Activated CD4-positive, alpha-beta T cell treated with anti-CD3 and anti-CD28 coated beads for 1 hour (primary cell): ENCODE results near the gene C1QTNF9.
"Not testable (repeated sequence)": the region's sequence is repeated elsewhere in the genome, so short reads cannot be mapped to it uniquely, and the experiment has no call there.

Source experiments
- DNase-seq: peaks from one replicate; pipeline ENCODE4 v3.0.0-alpha.2; 2020

C1QTNF9 gene

DNA sequence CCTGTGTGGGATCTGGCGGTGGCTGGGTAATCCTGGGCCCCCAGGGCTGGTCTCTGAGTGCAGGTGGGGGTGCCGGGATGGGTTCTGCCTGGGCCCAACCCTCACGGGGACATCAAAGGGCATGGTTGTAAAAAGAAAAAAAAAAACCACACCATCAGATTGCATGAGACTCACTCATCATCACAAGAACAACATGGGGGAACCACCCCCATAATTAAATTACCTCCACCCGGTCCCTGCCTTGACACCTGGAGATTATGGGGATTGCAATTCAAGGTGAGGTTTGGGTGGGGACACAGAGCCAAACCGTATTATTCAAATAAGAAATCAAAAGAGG lies 14.3 kb downstream of the C1QTNF9 start:
- DNase-seq, result no peak

DNA sequence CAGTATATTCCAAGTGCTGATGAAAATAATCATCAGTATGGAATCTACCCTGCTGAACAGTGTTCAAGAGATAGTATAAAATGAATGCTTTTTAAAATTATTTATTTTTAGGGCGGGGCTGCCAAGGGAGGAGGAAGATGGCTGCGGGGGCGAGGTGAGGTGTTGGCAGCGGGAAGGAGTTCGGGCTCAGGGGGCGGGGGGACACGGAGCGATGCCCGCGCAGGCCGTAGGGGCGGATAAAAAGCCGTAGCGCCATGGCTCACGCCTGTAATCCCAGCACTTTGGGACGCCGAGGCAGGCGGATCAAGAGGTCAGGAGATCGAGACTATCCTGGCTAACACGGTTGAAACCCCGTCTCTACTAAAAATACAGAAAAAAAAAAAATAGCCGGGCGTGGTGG lies 18.2 kb downstream of the C1QTNF9 start:
- not testable (repeated sequence) for DNase-seq

DNA sequence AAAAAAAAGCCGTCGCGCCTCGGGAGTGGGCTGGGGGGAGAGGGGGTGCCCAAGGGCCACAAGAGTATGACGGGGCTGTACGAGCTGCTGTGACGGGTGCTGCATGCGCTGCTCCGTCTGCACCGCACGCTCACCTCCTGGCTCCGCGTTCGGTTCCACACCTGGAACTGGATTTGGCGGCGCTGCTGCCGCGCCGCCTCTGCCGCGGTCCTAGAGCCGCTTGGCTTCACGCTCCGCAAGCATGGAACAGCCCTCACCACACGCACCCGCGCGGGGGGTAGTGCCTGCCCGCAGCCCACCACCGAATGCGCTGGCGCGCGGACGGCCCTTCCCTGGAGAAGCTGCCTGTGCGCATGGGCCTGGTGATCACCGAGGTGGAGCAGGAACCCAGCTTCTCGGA lies 18.8 kb downstream of the C1QTNF9 start:
- no peak for DNase-seq

DNA sequence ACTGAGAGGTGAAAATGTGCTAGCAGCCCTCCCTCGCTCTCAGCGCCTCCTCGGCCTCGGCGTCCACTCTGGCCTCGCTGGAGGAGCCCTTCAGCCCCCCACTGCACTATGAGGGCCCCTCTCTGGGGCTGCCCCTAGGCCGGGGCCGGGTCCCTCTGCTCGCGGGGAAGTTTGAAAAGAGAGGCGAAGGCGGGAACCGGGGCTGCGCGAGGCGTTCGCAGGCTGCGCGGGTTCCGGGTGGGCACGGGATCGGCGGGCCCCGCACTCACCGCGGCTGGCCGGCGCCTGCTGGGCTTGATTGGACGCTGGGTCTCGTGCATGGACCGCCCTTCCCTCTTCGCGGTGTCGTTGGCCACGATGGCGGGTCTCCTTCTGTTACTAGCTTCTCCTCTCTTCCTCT lies 29.3 kb downstream of the C1QTNF9 start:
- DNase-seq, result no peak

DNA sequence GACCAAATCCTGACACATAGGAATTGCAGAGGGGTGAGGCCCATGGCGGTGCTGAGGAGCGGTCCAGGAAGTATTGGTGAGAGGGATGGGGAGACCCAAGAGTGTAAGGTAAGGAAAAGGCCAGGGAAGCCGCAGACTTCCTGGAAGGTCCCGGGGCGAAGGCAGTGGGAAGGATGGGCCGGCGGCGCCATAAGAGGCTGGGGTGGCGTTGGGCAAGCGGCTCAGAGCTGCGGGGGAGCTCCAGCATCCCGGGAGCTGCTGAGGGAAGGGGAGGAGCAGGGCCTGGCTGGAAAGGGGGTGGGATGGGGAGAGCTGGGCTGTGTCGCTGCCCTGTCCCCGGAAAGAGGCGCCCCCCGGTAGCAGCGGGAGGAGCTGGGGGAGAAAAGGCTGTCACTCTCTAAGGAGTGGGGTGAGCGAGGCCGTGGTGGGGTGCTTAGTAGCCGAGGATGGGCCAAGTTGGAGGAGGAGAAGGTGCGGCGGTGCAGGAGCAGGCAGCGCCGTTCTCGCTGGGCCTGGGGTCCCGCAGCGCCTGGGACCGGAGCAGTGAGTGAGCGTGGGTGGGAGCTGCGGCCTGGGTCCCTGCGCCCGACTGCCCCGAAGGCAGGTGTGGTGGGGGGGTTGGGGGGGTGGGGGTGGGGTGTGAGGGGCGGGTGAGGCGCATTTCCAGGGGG lies 30.7 kb downstream of the C1QTNF9 start:
- DNase-seq, result no peak

DNA sequence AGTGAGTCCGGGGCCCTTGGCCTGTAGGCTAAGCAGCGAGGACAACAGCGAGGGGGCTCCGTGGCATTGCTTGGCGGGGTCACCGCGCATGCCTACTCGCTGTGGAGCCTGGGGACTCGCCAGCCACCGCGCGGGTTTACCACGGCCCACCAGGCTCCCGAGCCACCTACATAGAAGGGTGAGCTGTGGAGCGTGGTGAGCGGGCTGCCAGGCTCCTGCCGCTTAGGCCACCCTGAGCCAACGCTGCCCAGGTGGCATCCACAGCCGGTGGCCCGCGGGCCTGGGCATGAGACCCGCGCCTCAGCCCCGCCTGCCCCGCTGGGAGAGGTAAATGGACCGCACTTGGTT lies 31.2 kb downstream of the C1QTNF9 start:
- DNase-seq, result no peak

DNA sequence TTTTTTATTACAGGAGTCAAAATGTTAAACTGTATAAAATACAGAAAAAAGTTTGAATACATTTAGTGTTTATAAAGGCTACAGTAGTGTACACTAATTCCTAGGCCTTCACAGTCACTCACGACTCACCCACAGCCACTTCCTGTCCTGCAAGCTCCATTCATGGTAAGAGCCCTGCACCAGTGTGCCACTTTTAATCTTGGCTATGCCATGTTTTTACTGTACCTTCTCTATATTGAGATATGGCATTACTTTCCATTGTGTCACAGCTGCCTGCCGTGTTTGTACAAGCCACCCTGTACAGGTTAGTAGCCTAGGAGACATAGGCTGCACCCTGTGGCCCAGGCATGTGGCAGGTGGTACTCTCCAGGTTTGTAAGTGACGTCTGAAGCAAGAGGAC lies 32.1 kb downstream of the C1QTNF9 start:
- DNase-seq, result no peak

DNA sequence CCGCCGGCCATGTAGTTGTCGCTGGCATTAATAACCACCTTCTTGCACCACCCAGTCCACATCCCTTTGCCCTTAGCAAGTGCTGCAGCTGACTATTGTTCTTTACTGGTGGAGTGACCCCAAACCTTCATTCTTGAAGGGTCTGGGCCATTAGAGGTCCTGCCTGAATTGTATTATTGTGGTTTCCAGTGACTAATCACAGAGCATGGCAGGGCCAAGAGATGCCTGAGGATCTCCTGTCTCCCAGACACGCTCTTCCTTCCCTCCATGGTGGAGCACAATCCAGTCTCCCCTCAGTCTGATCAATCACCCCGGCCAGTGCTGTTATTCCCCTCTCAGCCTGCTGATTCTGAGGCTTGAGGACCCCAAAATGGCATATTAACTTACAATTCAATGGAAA lies 39.0 kb downstream of the C1QTNF9 start:
- no peak for DNase-seq

DNA sequence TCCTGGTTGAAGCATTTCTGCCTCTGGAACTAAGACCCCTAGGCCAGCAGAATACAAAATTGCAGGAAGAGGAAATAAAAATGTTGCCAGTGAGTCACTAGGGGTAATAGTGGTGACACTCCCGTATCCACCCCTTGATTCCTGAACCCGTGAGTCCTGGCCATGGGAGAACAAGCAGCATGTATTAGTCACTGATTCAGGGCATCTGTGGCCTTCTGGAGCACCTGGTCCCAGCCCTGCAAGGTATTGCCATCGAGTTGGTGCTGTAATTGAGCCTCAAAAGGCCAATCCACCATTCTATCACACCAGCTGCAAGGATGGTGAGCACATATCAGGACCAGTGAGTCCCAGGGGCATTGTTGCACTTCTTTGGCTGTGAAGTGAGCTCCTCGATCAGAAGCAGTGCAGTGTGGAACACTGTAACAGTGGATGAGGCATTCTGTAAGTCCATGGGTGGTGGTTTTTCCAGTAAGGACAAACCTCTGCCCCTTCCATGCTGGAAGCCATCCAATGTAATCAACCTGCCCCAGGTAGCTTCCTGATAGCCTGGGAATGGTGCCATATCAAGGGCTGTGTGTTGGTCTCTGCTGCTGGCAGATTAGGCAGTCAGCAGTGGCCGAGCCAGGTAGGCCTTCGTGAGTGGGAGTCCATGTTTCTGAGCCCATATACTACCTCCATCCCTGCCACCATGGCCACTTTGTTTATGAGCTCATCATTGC lies 39.6 kb downstream of the C1QTNF9 start:
- DNase-seq, result no peak

DNA sequence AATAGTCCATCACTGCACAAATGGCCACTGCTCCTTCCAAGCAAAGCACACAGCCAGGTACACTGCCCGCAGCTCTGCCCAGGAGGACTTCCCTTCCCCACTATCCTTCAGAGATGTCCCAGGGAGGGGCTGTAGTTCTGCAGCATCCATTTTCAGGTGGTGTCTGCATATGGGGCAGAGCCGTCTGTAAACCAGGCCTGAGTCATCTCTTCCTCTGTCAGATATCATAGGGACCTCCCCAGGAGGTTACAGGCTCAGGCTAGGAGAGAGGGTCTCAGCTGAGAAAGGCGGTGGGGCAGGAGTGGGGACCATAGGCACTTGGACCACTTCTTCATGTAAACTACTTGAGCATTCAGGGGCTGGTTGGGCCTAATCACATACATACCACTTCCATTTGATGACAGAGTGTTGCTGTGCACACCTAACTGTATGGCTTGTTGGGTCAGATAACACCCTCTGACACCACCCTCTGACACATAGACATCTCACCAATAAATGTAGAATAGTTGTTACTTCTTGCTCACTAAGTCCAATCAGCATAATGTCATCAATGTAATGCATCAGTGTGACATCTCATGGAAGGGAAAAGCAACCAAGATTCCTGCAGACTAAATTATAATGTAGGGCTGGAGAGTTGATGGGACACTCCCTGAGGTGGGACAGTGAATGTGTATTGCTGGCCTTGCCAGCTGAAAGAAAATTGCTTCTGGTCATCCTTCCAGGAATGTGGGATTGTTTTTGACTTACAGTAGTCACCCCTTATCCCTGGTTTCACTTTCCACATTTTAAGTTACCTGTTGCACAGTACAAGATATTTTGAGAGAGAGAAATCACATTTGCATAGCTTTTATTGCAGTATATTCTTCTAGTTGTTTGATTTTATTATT lies 40.6 kb downstream of the C1QTNF9 start:
- DNase-seq, result not testable (repeated sequence)

DNA sequence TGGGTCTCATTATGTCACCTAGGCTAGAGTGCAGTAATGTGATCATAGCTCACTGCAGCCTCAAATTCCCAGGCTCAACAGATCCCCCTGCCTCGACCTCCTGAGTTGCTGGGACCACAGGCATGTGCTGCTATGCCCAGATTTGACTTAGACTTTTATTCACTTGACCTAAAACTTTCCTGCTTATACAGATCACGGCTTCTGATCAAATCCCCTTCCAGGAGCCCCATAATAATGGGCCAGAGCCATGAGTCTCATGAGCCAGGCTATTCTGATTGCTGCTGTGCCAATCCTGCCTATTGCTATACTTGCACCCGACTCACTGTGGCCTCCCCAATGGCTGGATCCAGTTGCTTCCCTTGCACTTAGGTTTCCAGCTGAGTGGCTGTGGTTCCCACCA lies 42.0 kb downstream of the C1QTNF9 start:
- DNase-seq, result no peak

DNA sequence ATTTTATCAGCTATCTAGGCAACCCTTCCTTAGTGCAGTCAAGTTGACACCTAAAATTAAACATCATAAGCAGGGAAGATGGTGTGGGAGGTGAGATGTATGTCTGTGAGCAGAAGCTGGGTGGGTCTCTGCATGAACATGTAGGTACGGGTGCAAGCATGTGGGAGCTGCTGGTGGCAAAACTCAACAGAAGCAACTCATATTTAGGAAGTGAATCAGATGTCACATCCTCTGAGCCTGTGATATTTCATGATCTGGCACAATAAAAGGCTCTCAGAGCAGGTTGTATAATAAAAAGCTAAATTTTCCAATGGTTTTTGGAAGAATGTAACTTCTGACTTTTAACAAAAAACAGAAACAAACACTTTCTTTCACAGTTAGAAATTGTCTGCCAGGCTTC lies 44.4 kb downstream of the C1QTNF9 start:
- DNase-seq, result no peak

DNA sequence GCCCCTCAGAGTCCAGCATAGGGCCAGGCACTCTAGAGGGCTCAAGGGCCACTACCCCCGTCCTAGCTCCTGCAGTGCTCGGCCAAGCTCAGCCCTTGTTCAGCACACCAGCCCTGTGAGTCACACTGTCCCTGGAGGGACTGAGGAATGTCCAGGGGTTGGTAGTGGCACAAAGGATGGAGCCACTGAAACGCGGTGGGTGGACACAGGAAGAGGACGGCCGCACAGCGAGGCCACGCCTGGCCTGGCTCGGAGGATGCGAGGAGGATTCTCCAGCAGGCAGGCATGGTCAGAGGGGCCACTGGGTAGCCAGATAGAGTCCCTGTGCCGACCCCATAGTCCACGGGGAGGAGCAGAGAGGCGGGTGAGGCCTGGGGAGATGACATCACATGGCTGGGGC lies 45.7 kb downstream of the C1QTNF9 start:
- no peak for DNase-seq

DNA sequence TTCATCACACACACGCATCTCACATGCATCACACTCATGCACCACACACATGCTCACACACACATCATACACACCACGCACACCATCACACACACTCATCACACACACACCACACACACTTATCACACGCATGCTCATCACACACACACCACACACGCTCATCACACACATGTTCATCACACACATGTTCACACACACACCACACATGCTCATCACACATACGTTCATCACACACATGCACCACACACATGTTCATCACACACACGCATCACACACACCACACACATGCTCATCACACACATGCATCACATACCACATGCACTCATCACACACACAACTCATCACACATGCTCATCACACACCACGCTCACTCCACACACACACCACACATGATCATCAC lies 46.9 kb downstream of the C1QTNF9 start:
- no peak for DNase-seq

DNA sequence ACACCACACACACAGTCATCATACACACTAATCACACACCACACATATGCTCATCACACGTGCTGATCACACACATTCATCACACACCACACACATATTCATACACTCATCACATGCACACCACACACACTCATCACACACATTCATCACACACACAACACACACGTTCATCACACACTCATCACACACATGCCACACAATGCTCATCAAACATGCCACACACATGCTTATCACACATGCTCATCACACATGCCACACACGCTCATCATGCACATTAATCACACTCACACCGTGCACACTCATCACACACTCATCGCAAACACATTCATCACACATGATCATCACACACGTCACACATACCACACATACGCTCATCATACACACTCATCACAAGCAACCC lies 47.5 kb downstream of the C1QTNF9 start:
- no peak for DNase-seq

DNA sequence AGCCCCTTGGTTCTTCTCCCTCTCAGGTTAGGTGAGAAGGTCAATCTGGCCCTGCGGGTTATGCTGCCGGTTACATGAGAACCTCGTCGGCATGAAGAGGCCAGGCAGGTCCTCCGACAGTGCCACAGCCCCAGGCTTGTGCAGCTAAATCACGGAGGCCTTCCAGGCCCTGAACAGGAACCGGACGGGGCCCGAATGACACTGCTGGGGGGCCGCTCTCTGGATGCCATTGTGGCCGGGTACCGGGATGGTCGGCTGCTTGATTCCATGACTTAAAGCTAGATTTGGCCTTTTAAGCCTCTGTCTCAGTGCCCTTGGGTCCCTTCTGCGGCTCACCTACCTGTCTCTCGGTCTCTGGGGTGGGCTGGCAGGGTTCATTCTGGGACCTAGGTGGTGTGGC lies 48.4 kb downstream of the C1QTNF9 start:
- DNase-seq, result no peak

DNA sequence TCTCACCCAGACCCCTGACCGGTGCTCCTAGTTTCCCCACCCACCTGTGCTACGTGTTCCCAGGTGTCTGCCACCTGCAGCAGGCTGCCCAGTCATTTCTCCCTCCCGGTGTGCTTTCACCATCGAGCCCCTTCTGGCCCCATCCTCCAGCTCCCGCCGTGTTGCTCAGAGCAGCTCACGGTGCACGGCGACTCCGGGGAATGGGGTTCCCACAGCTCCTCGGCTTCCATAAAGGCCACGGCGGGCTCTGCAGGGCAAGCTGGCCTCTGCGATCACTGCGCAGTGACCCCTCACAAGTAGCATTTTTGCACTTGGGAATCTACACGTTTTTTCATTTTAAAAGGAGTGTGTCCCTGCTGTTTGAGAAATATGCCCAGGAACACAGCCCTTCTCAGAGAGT lies 49.5 kb downstream of the C1QTNF9 start:
- DNase-seq, result not testable (repeated sequence)

DNA sequence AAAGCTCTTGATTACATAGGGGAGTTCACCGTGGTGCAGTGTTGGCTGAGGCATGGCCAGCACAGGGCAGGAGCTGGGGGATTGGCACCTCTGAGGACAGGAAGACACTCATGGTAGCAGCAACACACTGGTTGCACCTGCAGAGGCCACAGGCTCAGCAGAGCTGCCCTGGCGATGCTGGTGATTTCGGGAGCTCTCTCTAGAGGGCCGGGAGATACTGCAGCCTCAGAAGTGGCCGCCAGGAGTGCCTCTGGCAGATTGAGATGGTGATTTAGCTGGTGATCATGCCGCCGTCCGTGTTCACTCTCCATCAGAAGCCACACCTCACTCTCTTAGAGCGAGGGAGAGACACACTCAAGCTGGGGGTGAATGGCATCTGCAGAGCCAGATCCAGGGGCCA lies 49.9 kb downstream of the C1QTNF9 start:
- DNase-seq, result not testable (repeated sequence)

DNA sequence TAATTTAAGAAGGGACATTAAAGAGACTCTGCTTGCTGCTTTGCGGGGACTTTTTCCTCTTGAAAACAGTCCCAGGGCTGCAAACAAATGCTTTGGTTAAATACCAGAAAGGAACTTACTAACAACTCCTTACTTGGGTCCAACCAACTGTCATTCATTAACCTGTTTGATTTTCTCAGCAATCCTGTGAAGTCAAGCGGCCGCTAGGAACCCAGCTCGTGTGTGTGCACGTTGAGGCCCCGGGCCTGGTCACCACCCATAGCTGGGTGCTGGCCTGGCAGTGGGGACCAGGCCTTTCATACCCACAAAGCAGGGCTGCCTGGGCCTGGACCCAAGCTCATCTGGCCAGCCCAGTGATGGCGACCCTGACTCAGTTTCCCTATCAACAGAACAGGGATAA lies 50.7 kb downstream of the C1QTNF9 start:
- DNase-seq, result no peak

DNA sequence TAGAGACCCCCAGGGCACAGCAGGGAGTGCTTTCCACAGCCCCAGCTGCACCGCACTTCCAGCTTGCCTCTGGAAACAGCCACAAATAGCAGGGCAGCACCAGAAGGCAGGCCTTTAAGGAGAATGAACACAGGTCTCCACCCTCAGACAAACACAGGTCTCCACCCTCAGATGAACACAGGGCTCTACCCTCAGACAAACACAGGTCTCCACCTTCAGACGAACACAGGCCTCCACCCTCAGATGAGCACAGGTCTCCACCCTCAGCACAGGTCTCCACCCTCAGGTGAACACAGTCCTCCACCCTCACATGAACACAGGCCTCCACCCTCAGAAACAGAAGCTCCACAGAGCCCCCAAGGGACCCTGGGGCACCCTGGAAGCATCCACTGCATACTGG lies 51.7 kb downstream of the C1QTNF9 start:
- DNase-seq, result no peak

DNA sequence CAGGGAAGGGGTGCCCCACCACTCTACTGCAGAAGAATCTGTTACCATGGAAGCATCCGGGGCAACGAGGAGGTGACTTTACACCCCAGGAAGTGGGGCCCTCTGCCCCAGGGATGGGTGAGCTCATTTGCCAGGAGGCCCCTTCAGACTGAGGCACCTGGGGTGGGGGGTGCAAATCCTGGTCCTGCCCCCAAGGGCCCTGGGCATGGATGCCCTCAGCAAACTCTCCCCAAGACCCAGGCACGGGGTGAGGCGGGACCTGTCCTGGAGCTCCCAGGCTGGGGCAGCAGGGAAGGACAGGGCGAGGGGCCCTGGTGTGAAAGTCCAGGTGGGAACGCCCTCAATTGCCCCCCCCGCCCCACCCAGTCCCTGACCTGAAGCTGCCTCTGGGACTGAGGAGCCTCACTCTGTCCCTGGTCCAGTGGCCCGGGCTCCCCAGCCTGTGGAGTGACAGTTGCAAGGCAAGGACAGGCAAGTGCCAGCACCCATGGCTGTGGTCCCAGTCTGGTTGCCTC lies 52.5 kb downstream of the C1QTNF9 start:
- DNase-seq, result no peak

DNA sequence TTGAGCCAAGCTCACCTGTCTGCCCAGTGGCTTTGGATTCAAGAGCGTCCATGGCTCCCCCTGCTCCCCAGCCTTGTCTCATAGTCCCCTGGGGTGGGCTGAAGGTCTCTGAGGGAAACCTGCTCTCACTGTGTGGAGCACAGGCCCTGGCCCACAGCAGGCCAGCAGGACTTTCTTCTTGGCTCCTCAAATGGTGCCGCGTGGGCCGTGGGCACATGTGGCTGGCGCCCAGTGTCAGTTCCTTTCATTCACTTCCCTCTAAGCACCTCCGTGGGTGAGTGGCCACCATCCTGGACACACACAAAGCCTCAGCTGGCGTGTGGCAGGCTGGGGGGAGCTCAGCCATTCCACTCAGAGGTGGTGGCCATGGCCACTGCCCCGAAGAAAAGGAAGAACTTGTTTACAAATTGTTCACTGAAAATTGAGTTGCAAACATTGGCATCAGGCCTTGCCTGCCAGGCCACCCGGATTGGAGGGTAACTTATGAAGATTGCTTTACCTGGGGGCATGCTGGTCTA lies 53.1 kb downstream of the C1QTNF9 start:
- DNase-seq, result no peak

DNA sequence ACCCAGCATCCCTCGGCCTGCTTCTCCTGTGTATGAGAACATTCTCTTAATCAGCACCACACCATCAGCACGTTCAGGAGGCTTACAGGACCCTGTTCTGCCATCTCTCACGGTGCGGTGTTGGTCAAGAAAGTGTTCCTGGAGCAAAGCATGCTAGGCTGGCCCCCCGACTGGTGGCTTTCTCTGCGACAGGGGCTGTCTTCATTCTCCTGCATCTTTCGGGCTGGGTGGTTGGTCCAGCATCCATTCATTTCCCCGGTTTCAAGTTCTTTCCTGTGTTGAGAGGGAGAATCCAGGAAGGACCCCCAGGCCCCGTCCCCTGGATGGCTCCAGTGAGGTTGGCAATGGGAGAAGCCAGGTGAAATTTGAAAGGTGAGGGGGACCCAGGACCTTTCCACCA lies 55.8 kb downstream of the C1QTNF9 start:
- DNase-seq, result no peak

DNA sequence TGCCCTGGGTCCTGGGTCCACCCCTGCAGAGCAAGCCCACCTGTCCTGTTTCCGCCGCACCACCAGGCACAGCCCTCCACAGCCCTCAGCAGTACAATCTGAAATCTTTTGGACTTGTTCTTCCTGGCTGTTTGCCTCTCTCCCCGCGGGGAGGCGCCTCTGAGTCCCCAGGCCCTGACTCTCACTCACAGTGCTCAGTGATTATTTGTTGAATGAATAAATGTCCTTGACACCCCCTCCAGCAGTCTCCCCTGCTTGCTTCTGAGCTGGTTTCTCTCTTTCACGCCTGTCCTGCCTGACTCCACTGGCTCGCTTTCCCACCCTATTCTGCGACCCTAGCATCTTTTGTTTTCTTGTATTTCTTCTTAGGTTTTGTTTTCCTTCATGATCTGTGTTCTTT lies 56.9 kb downstream of the C1QTNF9 start:
- DNase-seq, result not testable (repeated sequence)
